GM12878 (cell line): ENCODE measurements around the gene GOLPH3. TPM values are rescaled to one million over a fixed set of nuclear protein-coding genes. Genes with fewer than 3 reads are reported as not detected.

ENCODE experiments used
- ATAC-seq: fragments of 200-7000 bp; cut with Tn5 transposase; 3 replicates; pipeline ENCODE4 v1.9.1; 2020; ENCODE audit warnings: mild to moderate bottlenecking, moderate library complexity
- BruUV-seq: library from RNA; stranded (reverse); fragments of 400-500 nt; replicated peaks from 2 replicates; lab custom pipeline; 2021; lab: Mats Ljungman, UMichigan
- CTCF ChIA-PET: fragments of 300-600 bp; sonication (Branson Sonifier 250); formaldehyde crosslinking; extraction: SDS; loops from one replicate; lab custom pipeline; 2021; ENCODE audit warnings: inconsistent platforms; lab: Yijun Ruan, JAX
- POLR2A ChIA-PET: fragments of 350-600 bp; formaldehyde crosslinking; extraction: SDS; loops from one replicate; lab custom pipeline; 2021; ENCODE audit warnings: inconsistent platforms; lab: Charles Lee
- RAD21 ChIA-PET: fragments of 300-600 bp; sonication (Branson Sonifier 250); formaldehyde crosslinking; loops from one replicate; lab custom pipeline; 2023; ENCODE audit warnings: antibody characterized with exemption; ENCODE audit not compliant: unreplicated experiment; lab: Charles Lee
- SMC1A ChIA-PET: fragments of 300-600 bp; sonication (Branson Sonifier 250); formaldehyde crosslinking; loops from one replicate; lab custom pipeline; 2023; ENCODE audit not compliant: unreplicated experiment, uncharacterized antibody; lab: Charles Lee
- DNase-seq: peaks from one replicate; pipeline ENCODE4 v3.0.0-alpha.2; 2011; ENCODE audit warnings: low read depth, low spot score
- FAIRE-seq: peaks from 3 replicates; lab custom pipeline; 2011; peaks lifted over from hg19 to GRCh38; lab: Jason Lieb, UNC
- H2AFZ ChIP-seq: 2 replicates; pipeline ENCODE4 v1.6.0; 2011; ENCODE audit warnings: low read depth, low read length, control low read depth; ENCODE audit not compliant: control insufficient read depth
- H3K27ac ChIP-seq: 2 replicates; pipeline ENCODE4 v1.5.1; 2011; ENCODE audit warnings: control low read depth; ENCODE audit not compliant: control insufficient read depth, insufficient read depth
- H3K27me3 ChIP-seq, 2 experiments: replicated peaks in 1 of 2; 2 replicates each; pipeline versions ENCODE4 v1.6.0 to v1.6.1; 2011; ENCODE audit warnings: low read length in 1 of 2; ENCODE audit not compliant: control insufficient read depth in 2 of 2, insufficient read depth in 2 of 2
- H3K36me3 ChIP-seq, 2 experiments: 2 replicates each; pipeline ENCODE4 v1.5.1; 2011; ENCODE audit warnings: low read length in 1 of 2; ENCODE audit not compliant: control insufficient read depth in 2 of 2, insufficient read depth in 2 of 2
- H3K4me1 ChIP-seq: 2 replicates; pipeline ENCODE4 v1.6.1; 2011; ENCODE audit warnings: mild to moderate bottlenecking, low read length, moderate library complexity, mixed read lengths; ENCODE audit not compliant: control insufficient read depth, insufficient read depth
- H3K4me2 ChIP-seq: 2 replicates; pipeline ENCODE4 v1.6.0; 2011; ENCODE audit warnings: control low read depth; ENCODE audit not compliant: control insufficient read depth, insufficient read depth
- H3K4me3 ChIP-seq: fragments of 200-600 bp; sonication (generic); 2 replicates; pipeline ENCODE4 v1.5.1; 2016
- H3K79me2 ChIP-seq: 2 replicates; pipeline ENCODE4 v1.6.0; 2011; ENCODE audit warnings: low read length; ENCODE audit not compliant: control insufficient read depth, insufficient read depth
- H3K9ac ChIP-seq: 2 replicates; pipeline ENCODE4 v1.8.0; 2011; ENCODE audit warnings: low read length, control low read depth, mixed read lengths; ENCODE audit not compliant: control insufficient read depth, insufficient read depth
- H3K9me3 ChIP-seq: replicated peaks from 3 replicates; pipeline ENCODE4 v1.5.1; 2011; ENCODE audit warnings: mild to moderate bottlenecking, low read length; ENCODE audit not compliant: control insufficient read depth, insufficient read depth
- H4K20me1 ChIP-seq: 2 replicates; pipeline ENCODE4 v1.6.0; 2011; ENCODE audit not compliant: control insufficient read depth, insufficient read depth
- IKZF1 ChIP-seq: fragments of 450-650 bp; conservative IDR thresholded peaks from 2 replicates; pipeline ENCODE4 v1.6.1; 2017; ENCODE audit warnings: antibody characterized with exemption, mild to moderate bottlenecking
- KAT2A ChIP-seq: conservative IDR thresholded peaks from 2 replicates; pipeline ENCODE4 v1.6.1; 2011; ENCODE audit warnings: low read depth, low read length; ENCODE audit not compliant: control insufficient read depth
- MYC ChIP-seq: IDR thresholded peaks from 2 replicates; pipeline ENCODE4 v1.6.1; 2011; ENCODE audit warnings: mild to moderate bottlenecking, low read length, moderate library complexity, inconsistent platforms; ENCODE audit not compliant: insufficient read depth, insufficient replicate concordance, insufficient read length, severe bottlenecking
- NFYA ChIP-seq: IDR thresholded peaks from 2 replicates; pipeline ENCODE4 v1.6.1; 2011; ENCODE audit warnings: low read depth, mild to moderate bottlenecking, low read length, improper control_type of control experiment, borderline replicate concordance
- RUNX3 ChIP-seq: IDR thresholded peaks from 2 replicates; pipeline ENCODE4 v1.6.1; 2012; ENCODE audit warnings: low read length, inconsistent platforms
- TCF3 ChIP-seq: IDR thresholded peaks from 2 replicates; pipeline ENCODE4 v1.6.1; 2012; ENCODE audit warnings: low read depth, mild to moderate bottlenecking, low read length, borderline replicate concordance; ENCODE audit not compliant: insufficient read depth
- WGBS: methylation state at CpG from one replicate; pipeline ENCODE4 v1.1.6; 2016; ENCODE audit warnings: low lambda C conversion rate; ENCODE audit not compliant: insufficient replicate concordance, insufficient coverage; ENCODE audit errors: missing lambda C conversion rate; 5-methylcytosine and 5-hydroxymethylcytosine counted together
- in situ Hi-C: fragments of 300-500 bp; cut with MboI; formaldehyde crosslinking; loops from 9 replicates; pipeline ENCODE4 v1.14.3; 2018; ENCODE audit warnings: mixed read lengths
- intact Hi-C: fragments of 100-400 bp; cut with micrococcal nuclease; formaldehyde crosslinking; loops from one replicate; pipeline ENCODE4 v1.14.2; 2022; ENCODE audit not compliant: unreplicated experiment
- polyA plus RNA-seq, 11 experiments: library from polyadenylated mRNA; depleted of rRNA in 4 of 11; unstranded in 6 of 11; stranded (reverse) in 5 of 11; fragments of >200 nt; fragmentation: Nextera tagmentation in 4 of 11; fragmentation: Illumina TruSeq in 1 of 11; extraction: Ambion mirVana in 4 of 11; extraction: Trizol in 1 of 11; gene quantifications; 1 replicate in 1 of 11; 2 replicates in 10 of 11; pipeline versions ENCODE4 v1.2.1 to v1.2.3, GENCODE V29; 2011 to 2016; ENCODE audit warnings: inconsistent platforms in 2 of 11, missing spikeins in 2 of 11, low read depth in 1 of 11
- total RNA-seq, 4 experiments: library from RNA; depleted of rRNA in 3 of 4; stranded (reverse); fragments of >200 nt in 3 of 4; fragmentation: Illumina TruSeq in 1 of 4; extraction: Trizol in 1 of 4; gene quantifications; 2 replicates each; pipeline versions ENCODE4 v1.2.1 to v1.2.3, GENCODE V29; 2013 to 2021

GOLPH3 gene
- total and polyA plus RNA-seq, 10 of the 15 experiments (the other 5 are each of a cell fraction or from before 2014, with no cell fraction given), result 14.0 to 79.7 (median 43.2) TPM

DNA sequence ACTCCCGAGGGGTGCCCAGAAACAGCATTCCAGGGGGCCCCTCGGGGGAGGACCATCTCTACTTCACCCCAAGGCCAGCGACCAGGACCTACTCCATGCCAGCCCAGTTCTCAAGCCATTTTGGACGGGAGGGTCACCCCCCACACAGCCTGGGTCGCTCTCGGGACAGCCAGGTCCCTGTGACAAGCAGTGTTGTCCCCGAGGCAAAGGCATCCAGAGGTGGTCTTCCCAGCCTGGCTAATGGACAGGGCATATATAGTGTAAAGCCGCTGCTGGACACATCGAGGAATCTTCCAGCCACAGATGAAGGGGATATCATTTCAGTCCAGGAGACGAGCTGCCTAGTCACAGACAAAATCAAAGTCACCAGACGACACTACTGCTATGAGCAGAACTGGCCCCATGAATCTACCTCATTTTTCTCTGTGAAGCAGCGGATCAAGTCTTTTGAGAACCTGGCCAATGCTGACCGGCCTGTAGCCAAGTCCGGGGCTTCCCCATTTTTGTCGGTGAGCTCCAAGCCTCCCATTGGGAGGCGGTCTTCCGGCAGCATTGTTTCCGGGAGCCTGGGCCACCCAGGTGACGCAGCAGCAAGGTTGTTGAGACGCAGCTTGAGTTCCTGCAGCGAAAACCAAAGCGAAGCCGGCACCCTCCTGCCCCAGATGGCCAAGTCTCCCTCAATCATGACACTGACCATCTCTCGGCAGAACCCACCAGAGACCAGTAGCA is 83.9 kb downstream of the GOLPH3 start:
- TF ChIP-seq RUNX3 (no peak), IKZF1 (no peak), TCF3 (no peak), KAT2A (no peak)
- TF ChIP-seq, all 136 proteins: peak for 0
- FAIRE-seq, result no peak
- POLR2A ChIA-PET, result no interaction called here

DNA sequence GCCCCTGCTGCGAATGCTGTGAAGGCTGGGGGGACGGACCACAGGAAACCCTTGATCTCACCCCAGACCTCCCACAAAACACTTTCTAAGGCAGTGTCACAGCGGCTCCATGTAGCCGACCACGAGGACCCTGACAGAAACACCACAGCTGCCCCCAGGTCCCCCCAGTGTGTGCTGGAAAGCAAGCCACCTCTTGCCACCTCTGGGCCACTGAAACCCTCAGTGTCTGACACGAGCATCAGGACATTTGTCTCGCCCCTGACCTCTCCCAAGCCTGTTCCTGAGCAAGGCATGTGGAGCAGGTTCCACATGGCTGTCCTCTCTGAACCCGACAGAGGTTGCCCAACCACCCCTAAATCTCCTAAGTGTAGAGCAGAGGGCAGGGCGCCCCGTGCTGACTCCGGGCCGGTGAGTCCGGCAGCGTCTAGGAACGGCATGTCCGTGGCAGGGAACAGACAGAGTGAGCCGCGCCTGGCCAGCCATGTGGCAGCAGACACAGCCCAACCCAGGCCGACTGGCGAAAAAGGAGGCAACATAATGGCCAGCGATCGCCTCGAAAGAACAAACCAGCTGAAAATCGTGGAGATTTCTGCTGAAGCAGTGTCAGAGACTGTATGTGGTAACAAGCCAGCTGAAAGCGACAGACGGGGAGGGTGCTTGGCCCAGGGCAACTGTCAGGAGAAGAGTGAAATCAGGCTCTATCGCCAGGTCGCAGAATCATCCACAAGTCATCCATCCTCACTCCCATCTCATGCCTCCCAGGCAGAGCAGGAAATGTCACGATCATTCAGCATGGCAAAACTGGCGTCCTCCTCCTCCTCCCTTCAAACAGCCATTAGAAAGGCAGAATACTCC is 84.7 kb downstream of the GOLPH3 start:
- no peaks in the 10 kb centered on the region for H3K36me3 ChIP-seq
- H2AFZ ChIP-seq, result no peak overlapping the region
- H3K27ac ChIP-seq, result no peak overlapping the region
- no peak overlapping the region for H3K4me2 ChIP-seq
- H3K27me3 ChIP-seq, result no peaks in the 10 kb centered on the region
- H3K9ac ChIP-seq, result no peak overlapping the region
- in situ Hi-C loops (no loop called here), intact Hi-C loops (no loop called here)
- no peak for FAIRE-seq
- no peaks in the 10 kb centered on the region for H3K9me3 ChIP-seq
- CTCF ChIA-PET, result interaction anchor here (0.8 kb wide), 1 partner anchor 12 kb away, joined by 3 read pairs; no protein-coding TSS in a partner anchor
- RAD21 ChIA-PET, result no interaction called here
- no peak overlapping the region for H3K4me3 ChIP-seq
- no peaks in the 10 kb centered on the region for H4K20me1 ChIP-seq
- TF ChIP-seq MYC, result no peak
- no peak for TF ChIP-seq NFYA
- TF ChIP-seq, all 136 proteins: peak for 0
- no TSS peak for BruUV-seq
- Histone ChIP-seq H3K4me1 (no peaks in the 10 kb centered on the region), H3K79me2 (no peaks in the 10 kb centered on the region)
- 82% methylated on average over 30 of the region's 30 CpGs for whole genome bisulfite sequencing
- SMC1A ChIA-PET, result no interaction called here
- ATAC-seq (no peak), DNase-seq (no peak)
- POLR2A ChIA-PET, result no interaction called here

More for the DNA sequence above, 83.9 kb downstream of the GOLPH3 start:
- Histone ChIP-seq H3K9ac (no peak overlapping the region), H3K4me2 (no peak overlapping the region), H2AFZ (no peak overlapping the region), H4K20me1 (no peaks in the 10 kb centered on the region), H3K36me3 (no peaks in the 10 kb centered on the region), H3K79me2 (no peaks in the 10 kb centered on the region), H3K4me3 (no peak overlapping the region), H3K27ac (no peak overlapping the region), H3K27me3 (no peaks in the 10 kb centered on the region), H3K9me3 (no peaks in the 10 kb centered on the region), H3K4me1 (no peaks in the 10 kb centered on the region)
- intact Hi-C loops (loop anchor here (5.0 kb wide), 1 partner anchor 237 kb away; no protein-coding TSS in a partner anchor), in situ Hi-C loops (loop anchor here (5.0 kb wide), 2 partner anchors 268 to 508 kb away; no protein-coding TSS in a partner anchor)
- ChIA-PET CTCF (interaction anchor here (0.7 to 0.8 kb wide), 2 partner anchors 13 to 1138 kb away, joined by 3 read pairs; no protein-coding TSS in a partner anchor), RAD21 (no interaction called here), SMC1A (no interaction called here)
- WGBS, result 77% methylated on average over 24 of the region's 24 CpGs
- no peak for DNase-seq
- BruUV-seq, result no TSS peak
- ATAC-seq, result no peak
